CD4-positive, alpha-beta T cell (primary cell): ENCODE results near the gene NADK. TPM values are rescaled to one million over a fixed set of nuclear protein-coding genes. Genes with fewer than 3 reads are reported as not detected.

Experiments used
- ATAC-seq: fragments of 200-7000 bp; cut with Tn5 transposase; one replicate; pipeline ENCODE4 v1.10.0; 2022; ENCODE audit warnings: mild to moderate bottlenecking; ENCODE audit not compliant: poor library complexity
- CTCF ChIA-PET: fragments of 350-600 bp; sonication (Branson Sonifier 250); formaldehyde crosslinking; loops from one replicate; lab custom pipeline; 2021; ENCODE audit warnings: antibody characterized with exemption, inconsistent platforms; lab: Charles Lee
- POLR2A ChIA-PET: fragments of 350-600 bp; sonication (Branson Sonifier 250); formaldehyde crosslinking; loops from one replicate; lab custom pipeline; 2021; ENCODE audit warnings: antibody characterized with exemption, inconsistent platforms; lab: Charles Lee
- DNase-seq, 14 experiments: peaks; one replicate each; pipeline ENCODE4 v3.0.0-alpha.2; 2013 to 2020; ENCODE audit warnings: mixed read lengths in 2 of 14
- H3K27ac ChIP-seq, 2 donors: one replicate each; pipeline versions ENCODE4 v1.5.1 to v1.7.0; 2013; ENCODE audit warnings: low read length in 2 of 2, low read depth in 1 of 2, mild to moderate bottlenecking in 1 of 2
- H3K27me3 ChIP-seq, 2 experiments: 1 replicate in 1 of 2; 2 replicates in 1 of 2; pipeline versions ENCODE4 v1.6.1 to v1.7.0; 2013; ENCODE audit warnings: low read length in 2 of 2, control low read depth in 1 of 2, mild to moderate bottlenecking in 1 of 2, moderate library complexity in 1 of 2; ENCODE audit not compliant: insufficient read depth in 2 of 2, control insufficient read depth in 1 of 2
- H3K36me3 ChIP-seq: one replicate; pipeline ENCODE4 v1.6.1; 2013; ENCODE audit warnings: low read length, control low read depth; ENCODE audit not compliant: insufficient read depth
- H3K4me1 ChIP-seq: one replicate; pipeline ENCODE4 v1.6.1; 2013; ENCODE audit warnings: low read length, control low read depth; ENCODE audit not compliant: insufficient read depth
- H3K4me3 ChIP-seq: one replicate; pipeline ENCODE4 v1.5.1; 2013; ENCODE audit warnings: mild to moderate bottlenecking, low read length, moderate library complexity
- H3K9me3 ChIP-seq, 2 experiments: 1 replicate in 1 of 2; 2 replicates in 1 of 2; pipeline versions ENCODE4 v1.6.1 to v1.7.0; 2013; ENCODE audit warnings: low read length in 2 of 2, mild to moderate bottlenecking in 2 of 2, control low read depth in 1 of 2, moderate library complexity in 1 of 2; ENCODE audit not compliant: control insufficient read depth in 1 of 2, insufficient read depth in 1 of 2
- H3K27ac Mint-ChIP-seq: one replicate; pipeline ENCODE4 v1.8.0; 2020; ENCODE audit warnings: mixed read lengths
- H3K27me3 Mint-ChIP-seq: one replicate; pipeline ENCODE4 v1.8.0; 2021; ENCODE audit warnings: mixed read lengths
- H3K36me3 Mint-ChIP-seq: one replicate; pipeline ENCODE4 v1.8.0; 2021; ENCODE audit warnings: low read depth, mixed read lengths
- H3K4me1 Mint-ChIP-seq: one replicate; pipeline ENCODE4 v1.8.0; 2021; ENCODE audit warnings: low read depth, mixed read lengths
- H3K4me3 Mint-ChIP-seq: one replicate; pipeline ENCODE4 v1.8.0; 2020; ENCODE audit warnings: mild to moderate bottlenecking, mixed read lengths
- H3K9me3 Mint-ChIP-seq: one replicate; pipeline ENCODE4 v1.8.0; 2020; ENCODE audit warnings: mixed read lengths
- CTCF ChIP-seq: fragments of 200-600 bp; IDR thresholded peaks from one replicate; pipeline ENCODE4 v1.8.0; 2022; ENCODE audit warnings: antibody characterized with exemption, mild to moderate bottlenecking
- intact Hi-C, 2 experiments: fragments of 100-400 bp; cut with DNase I in 1 of 2; cut with micrococcal nuclease in 1 of 2; formaldehyde crosslinking; loops; one replicate each; pipeline versions ENCODE4 v1.15.1 to v1.9.0; 2023 to 2025; cut with DNase I, micrococcal nuclease
- total RNA-seq, 174 experiments: library from RNA in 2 of 174; stranded (reverse) in 2 of 174; gene quantifications; one replicate each; pipeline ENCODE4 v1.2.3 and lab custom pipeline; 2021 to 2026

NADK gene
- total RNA-seq, 2 experiments from 2014 or later: 19.9 to 25.1 TPM

- Mint-ChIP-seq H3K4me3 (no peak overlapping the region), H3K27me3 (no peaks in the 10 kb centered on the region), H3K4me1 (no peaks in the 10 kb centered on the region), H3K36me3 (peaks cover 21% of the 10 kb centered on the region), H3K9me3 (no peaks in the 10 kb centered on the region), H3K27ac (no peak overlapping the region)
- H3K4me3 ChIP-seq: no peak overlapping the region
- ChIA-PET CTCF (interaction anchor here (0.6 kb wide), 1 partner anchor 13 kb away, joined by 3 read pairs; no protein-coding TSS in a partner anchor), POLR2A (no interaction called here)
- no peaks in the 10 kb centered on the region for H3K9me3 ChIP-seq
- no peaks in the 10 kb centered on the region for H3K4me1 ChIP-seq
- intact Hi-C loops: loop anchor here in 1 of 2 experiments (5.0 kb wide), 1 partner anchor 152 kb away; no protein-coding TSS in a partner anchor
- H3K27ac ChIP-seq: no peak overlapping the region
- H3K36me3 ChIP-seq: peaks cover 57% of the 10 kb centered on the region
- ATAC-seq (no peak), DNase-seq (no peak)
- TF ChIP-seq CTCF: no peak
- H3K27me3 ChIP-seq: no peaks in the 10 kb centered on the region
Measured at GRCh38 chr1:1755426-1755825, 22.8 kb downstream of the NADK start.

GRCh38 chr1:1754051-1754815 lies 24.0 kb downstream of the NADK start:
- intact Hi-C loops: no loop called here
- Mint-ChIP-seq H3K9me3 (no peaks in the 10 kb centered on the region), H3K36me3 (peaks cover 17% of the 10 kb centered on the region), H3K27me3 (no peaks in the 10 kb centered on the region), H3K27ac (no peak overlapping the region), H3K4me3 (no peak overlapping the region), H3K4me1 (no peaks in the 10 kb centered on the region)
- Histone ChIP-seq H3K9me3 (no peaks in the 10 kb centered on the region), H3K4me3 (no peak overlapping the region), H3K27me3 (no peaks in the 10 kb centered on the region), H3K27ac (no peak overlapping the region), H3K36me3 (peaks cover 46% of the 10 kb centered on the region), H3K4me1 (no peaks in the 10 kb centered on the region)
- no peak for TF ChIP-seq CTCF
- CTCF ChIA-PET: no interaction called here
- POLR2A ChIA-PET: no interaction called here
- no peak for ATAC-seq
- peak in 1 of 14 experiments; percentile 30 for DNase-seq

- Histone ChIP-seq H3K27ac (no peak overlapping the region), H3K4me1 (no peaks in the 10 kb centered on the region), H3K4me3 (no peak overlapping the region), H3K9me3 (no peaks in the 10 kb centered on the region), H3K27me3 (no peaks in the 10 kb centered on the region), H3K36me3 (peaks cover 42% of the 10 kb centered on the region)
- Mint-ChIP-seq H3K27ac (no peak overlapping the region), H3K4me1 (no peaks in the 10 kb centered on the region), H3K9me3 (no peaks in the 10 kb centered on the region), H3K36me3 (peaks cover 17% of the 10 kb centered on the region), H3K4me3 (no peak overlapping the region), H3K27me3 (no peaks in the 10 kb centered on the region)
- CTCF ChIA-PET: no interaction called here
- TF ChIP-seq CTCF: no peak
- POLR2A ChIA-PET: no interaction called here
- ATAC-seq: no peak
- DNase-seq: peak in 1 of 14 experiments; percentile 24
- intact Hi-C loops: no loop called here
Measured at GRCh38 chr1:1753607-1754005, 24.7 kb downstream of the NADK start.
